ENCODE measurements around the gene RSRC1.
"Not testable (repeated sequence)": the region's sequence is repeated elsewhere in the genome, so short reads cannot be mapped to it uniquely, and the experiment has no call there.

RSRC1 gene

DNA sequence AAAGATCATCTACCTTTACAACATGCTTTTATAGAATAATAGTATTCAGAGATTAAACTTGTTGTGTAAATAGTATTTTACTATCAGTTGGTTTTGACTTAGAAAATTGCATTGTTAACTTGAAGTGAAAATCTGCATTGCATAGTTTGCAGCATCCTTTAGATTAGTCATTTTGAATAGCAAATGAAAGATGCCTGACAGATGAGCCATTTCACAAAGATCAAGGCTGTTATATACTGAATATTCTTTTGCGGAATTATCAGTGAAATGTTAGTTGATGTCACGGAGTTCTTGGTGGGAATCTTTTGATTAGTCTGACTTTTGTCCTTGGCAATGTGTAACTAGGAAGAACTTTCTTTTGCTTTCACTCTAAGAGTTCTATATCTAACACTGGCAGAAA is 24.5 kb downstream of the RSRC1 start:
- no peak for DNase-seq

DNA sequence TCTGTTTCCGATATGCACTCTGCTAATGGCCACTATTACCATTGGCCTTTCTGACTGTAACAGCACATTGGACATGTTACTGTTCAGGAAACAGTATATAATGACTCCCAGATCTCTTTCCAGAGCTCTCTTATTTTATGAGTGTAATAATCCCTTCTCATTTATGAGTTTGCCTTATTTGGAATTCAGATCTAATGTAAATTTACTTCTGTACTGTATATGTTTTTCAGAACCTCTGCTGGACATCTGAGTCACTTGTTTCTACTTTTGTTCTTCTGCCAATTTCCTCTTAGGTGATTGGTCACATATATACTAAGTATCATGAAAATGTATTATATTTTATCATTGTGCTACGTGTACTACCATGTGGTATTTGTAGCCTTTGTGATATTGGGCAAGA is 30.5 kb downstream of the RSRC1 start:
- DNase-seq = no peak

DNA sequence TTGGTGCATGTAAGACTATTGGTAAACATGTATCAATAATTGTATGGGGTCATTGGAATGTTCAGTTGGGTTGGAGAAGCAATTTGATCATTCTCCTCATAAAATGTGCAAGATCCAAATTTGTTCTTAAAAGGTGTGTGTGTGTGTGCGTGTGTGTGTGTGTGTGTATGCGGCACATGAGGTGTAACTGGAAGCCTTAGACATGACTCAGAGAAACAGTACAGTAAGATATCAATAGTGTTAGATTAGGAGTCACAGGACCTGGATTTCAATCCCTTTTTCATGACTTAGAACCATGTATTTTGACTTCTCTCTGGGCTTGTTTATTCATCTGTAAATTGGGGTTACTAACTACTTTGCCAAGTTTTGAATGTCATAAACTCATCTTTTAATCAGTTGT is 38.3 kb downstream of the RSRC1 start:
- no peak for DNase-seq

DNA sequence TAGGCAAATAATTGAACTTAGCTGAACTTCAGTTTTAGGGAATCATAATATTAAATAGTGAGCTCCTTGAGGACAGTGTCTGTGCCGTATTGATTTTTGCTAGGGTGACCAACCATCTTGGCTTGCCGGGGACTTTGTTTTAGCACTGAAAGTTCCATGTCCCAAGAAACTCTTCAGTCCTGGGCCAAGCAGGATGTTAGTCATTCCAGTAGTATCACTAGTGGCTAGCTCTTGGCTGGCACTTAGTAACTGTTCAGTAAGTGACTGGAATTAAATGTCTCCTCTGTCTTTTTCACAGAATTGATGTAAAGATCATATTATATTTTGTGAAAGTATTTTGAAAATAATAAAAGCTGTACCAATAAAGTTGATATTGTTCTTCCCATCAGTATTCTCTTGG is 42.3 kb downstream of the RSRC1 start:
- no peak for DNase-seq

DNA sequence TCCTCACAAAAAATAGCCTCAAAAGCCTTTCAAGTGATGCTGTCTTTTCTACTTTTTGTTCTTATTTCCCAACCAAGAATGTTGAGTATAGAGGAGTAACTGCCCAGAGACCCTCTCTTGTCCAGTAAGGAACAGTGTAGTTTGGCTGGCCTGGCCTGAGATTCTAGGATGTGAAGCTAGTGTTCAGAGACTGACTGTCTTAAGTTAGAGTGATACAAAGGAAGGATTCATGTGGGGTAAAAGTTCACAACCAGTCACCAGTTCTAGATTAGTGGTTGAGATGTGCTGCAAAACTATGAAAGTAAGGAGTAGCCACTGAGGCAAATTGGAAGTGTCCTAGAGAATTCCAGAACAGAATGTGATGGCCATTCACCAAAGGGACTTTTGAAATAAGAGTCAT is 49.1 kb downstream of the RSRC1 start:
- no peak for DNase-seq

DNA sequence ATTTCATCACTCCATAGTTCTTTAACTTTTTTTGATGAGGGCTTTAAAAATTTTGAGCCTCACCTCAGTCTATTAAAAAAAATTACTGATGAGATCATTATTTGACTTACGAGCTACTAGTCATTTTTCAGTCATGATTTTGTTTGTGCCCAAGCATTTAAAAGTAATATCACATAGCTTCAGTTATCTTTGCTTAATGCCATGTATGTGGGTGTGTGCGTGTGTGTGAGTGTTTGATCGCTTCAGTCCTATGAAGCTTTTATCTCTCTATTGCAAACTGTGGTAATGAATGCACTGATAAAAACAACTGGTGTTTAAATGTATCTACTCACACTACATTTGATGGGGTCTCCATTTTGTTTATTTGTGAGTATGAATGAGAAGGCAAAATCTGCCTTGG is 49.8 kb downstream of the RSRC1 start:
- DNase-seq = no peak

DNA sequence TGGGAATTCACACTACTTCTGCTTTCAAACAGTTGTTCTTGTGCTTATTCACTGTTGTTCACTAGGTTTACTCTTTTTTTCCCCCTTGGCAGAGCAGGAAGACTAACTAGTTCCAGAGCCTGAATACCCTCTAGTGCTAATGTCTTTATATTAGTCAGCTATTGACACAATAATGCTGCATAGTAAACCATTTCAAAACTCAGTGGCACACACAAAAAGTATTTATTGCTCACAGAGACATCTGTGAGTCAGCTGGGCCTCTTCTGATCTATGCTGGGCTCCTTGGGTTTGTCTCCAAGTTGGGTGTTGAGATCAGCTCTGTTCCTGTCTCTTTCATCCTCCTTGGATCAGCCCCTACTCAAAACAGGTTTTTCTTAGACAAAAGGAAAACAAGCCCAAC is 51.1 kb downstream of the RSRC1 start:
- DNase-seq = no peak

DNA sequence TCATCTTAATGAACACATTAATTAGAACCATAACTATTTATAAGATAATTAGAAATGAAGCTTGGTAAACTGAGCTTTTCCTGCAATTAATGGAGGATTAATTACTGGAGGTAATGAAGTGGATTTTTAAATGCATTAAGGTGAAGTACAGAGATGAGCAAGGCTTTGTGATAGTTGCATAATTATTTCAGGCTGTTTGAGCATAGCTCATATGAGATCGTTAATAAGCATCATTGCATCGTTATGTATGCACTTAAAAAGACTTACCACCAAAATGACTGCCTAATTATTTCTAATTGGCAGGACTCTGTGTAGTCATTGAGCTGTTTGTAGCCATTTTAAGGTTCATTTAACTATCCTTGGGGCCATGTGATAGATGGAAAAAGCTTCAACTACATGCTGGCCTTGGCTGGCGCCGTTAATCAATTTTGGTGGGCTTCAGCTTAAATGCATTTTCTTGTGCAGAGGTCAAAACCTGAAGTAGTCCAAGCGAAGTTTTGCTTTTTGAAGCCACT is 55.3 kb downstream of the RSRC1 start:
- DNase-seq = no peak

DNA sequence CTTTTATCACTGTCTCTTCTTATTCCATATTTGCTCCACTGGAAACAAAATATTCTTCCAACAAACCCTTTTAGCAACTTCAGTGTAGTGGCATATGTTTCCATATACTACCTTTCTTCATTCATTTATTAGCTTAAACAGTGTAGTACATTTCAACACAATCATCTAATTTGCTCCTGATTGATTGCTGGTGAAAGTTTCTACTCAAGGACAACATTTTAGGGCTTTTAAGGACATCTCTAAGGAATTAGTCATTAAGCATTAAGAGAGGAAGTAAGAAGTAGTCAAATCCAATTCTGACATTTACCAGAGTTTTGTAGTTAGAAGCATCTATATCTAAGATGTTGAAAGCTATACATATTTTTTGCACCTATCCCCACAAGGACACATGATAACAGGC is 55.8 kb downstream of the RSRC1 start:
- no peak for DNase-seq

DNA sequence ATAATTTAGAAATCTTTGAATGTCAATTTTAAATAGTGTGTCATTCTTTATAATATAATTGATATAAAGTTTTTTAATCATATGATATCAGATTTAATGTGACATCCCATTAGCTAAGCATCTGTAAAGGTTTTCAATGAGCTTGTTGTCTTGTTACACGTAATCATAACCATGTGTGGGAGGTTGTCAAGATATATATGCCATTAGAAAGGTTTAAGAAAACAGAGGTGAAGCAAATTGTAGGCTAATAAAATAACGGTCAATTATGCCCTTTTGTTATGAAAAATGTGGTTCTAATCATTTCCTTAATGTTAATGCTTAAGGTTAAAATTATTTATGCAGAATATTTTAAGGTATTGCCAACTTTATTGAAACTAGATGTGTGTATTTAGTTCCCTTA is 56.3 kb downstream of the RSRC1 start:
- DNase-seq = no peak

DNA sequence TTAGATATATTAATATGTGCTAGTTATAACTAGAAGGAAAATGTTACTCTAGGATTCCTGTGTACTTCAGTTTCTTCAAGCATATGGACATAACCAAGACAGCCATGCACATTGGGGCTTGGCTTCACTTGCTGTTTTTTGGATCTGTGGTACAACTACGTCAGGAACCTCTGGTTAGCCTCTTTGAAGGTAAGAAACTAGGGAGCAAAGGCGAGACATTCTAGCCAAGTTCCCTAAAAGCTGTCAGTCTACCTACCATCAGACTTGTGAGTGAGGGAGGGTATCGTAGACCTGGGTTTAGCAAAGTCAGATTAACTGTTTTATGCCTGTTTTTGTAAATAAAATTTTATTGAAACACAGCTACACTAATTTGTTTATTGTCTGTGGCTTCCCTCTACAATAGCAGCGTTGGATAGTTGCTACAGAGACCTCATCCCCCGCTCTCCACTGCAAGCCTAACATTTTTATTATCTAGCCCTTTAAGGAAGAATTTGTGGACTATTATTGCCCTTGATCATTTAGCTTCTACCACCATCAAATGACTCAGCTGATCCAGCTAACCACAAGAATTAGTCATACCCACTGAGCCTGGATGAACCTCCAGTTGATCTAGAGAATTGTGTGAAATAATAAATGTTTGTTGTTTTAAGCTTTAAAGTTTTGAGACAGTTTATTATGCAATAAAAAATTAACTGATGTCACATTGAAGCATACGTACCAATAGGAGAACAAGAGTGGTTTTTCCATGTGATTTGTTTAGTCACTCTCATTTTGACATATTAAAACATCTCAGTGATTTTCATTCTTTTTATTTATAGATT is 58.1 kb downstream of the RSRC1 start:
- peak; percentile 5 for DNase-seq

DNA sequence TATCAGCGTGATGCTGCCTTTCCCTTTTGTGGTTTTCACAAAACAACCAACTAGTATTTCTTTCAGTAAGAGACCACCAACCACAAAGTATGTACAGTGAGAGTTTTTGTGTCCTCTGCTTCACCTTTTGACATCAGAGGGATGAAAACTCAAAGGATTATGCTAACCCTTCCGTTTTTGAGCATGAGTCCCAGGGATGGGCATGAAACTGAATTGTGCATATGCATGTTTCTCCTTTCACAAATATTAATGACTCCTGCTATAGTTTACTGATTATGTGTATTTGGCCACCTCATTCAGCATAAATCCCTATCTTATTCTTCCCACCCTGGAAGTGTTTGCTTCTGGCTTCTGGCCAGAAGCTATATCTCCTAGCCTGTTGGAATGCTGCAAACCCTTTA is 59.2 kb downstream of the RSRC1 start:
- DNase-seq = no peak

DNA sequence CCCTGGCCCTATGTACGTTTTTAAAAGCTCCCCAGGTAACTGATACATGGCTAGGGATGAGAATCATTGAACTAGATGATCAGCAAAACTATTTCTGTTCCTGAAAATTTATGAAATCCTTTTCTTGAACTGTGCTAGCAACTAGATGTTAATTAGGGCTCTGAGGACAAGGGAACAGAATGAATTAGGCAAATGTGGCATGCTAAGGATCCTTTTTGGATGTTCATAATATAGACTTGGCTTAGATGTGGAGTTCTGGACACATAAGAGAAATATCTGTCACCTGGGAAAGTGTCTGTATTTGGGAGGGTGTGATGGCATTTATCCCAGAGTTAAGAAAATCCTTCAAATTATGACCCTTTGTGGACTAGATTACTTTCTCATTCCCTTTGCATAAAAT is 71.2 kb downstream of the RSRC1 start:
- DNase-seq = no peak

DNA sequence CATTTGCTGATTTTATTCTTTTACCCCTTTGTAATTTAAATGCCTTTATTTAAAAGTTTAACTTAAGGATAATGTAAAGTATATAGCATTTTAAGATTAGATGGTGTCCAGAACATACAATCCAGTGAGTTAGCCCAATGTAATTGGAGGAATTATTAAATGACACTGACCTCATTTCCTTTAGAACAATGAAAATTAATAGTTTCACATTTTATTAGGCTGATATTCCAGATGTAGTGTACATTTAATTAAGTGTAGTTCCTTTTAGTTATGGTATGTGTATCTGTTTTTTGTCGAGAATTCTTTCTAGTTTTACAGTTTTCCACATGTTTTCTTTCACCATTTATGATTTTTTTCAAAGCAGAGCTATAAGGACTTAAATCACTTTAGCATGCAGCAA is 75.8 kb downstream of the RSRC1 start:
- DNase-seq = no peak

DNA sequence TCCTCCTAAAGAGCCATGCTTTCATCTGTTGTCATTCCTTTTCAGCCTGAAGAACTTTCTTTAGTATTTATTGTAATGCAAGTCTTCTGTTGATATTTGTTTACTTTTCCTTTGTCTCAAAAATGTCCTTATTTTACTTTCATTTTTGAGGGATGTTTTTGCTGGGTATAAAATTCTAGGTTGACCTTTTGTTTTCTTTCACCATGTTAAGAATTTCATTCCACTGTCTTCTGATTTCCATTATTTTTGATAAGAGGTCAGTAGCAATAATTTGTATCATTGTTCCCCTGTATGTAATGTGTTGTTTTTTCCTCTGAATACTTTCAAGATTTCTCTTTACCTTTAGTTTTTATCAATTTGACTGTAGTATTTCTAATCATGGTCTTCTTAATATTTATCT is 91.1 kb downstream of the RSRC1 start:
- no peak for DNase-seq

DNA sequence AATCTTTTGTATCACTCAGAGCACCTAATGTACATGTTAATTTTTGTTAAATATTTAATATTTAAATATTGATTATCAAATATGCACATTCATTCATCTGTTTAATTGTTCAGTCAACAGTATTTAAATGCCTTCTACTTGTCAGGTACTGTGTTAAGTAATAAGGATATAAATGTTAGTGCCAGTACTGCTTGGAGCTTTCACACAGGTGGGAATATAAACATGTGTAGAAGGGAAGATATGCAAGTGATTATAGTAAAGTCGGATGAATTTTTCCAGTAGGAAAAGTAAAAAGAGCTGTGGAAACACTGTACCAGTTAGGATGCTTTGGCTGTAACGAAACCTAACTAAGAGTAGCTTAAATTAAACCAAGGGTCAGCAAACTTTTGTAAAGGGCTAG is 95.4 kb downstream of the RSRC1 start:
- no peak for DNase-seq

DNA sequence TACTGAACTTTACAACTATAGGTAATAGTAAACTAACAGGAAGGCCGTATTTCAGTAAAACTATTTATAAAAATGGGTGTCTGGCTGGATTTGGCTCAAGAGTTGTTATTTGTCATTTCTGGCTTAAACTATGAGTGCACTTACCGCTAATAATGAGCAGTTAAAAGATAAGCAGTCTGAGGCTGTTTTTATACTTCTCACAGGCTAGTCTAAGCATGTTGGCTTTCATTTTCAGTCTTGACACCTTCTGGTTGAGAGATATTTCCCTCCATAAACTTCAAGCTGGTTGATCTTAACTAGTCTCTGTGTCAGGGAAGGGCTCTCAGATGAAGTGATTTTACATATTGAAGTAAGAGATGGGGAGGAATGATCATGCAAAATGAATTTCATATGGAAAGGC is 96.1 kb downstream of the RSRC1 start:
- no peak for DNase-seq

DNA sequence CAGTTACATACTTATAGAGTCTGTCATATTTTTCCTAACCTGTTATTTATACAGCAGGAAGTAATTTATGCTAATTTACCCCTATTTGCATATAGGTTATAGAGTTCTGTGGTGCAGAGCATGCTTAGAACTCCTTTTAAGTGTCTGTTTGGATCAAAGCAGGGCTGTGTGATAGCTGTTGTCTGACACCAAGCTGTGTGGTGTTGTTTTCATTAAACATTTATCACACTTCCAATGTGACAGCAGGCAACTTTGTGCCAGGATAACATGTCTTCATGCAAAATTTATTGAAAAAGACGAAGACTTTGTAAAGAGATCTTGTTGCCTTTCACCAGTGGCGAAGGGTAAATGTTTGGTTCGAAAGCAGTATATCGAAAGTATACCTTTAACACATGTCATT is 100.2 kb downstream of the RSRC1 start:
- no peak for DNase-seq

DNA sequence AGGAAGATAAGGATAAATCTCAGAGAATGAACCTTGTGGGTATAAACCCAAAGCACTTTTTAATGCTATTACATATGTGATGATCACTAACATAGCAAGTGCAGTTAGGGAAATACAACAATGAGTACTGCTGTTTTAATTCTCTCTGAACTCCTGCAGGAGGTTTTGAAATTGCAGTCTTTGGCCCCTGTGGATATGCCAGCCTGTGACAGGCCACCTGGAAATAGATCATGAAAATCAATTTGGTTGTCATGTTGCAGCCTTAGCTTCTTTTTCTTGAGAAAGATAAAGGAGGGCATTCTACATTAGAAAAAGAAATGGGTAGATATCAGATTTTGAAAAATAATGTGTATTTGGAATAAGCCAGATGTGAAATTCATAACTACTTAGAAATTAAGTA is 103.6 kb downstream of the RSRC1 start:
- no peak for DNase-seq

DNA sequence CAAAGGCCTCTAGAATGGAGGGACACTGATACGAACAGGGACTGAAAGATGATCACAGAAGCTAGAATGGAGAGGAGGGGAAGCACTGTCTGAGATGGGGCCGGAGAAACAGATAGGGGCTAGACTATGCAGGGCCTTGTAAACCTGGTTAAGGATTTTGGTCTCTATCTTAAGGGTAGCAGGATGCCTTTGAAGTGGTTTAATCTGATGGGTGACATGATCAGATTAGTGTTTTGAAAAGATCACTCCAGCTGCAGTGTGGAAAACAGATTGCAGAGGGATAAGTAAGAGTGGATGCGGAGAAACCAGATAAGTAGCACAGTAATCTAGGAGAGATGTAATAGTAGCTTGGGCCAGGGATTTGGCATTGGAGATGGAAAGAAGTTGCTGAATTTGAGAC is 108.1 kb downstream of the RSRC1 start:
- no peak for DNase-seq

DNA sequence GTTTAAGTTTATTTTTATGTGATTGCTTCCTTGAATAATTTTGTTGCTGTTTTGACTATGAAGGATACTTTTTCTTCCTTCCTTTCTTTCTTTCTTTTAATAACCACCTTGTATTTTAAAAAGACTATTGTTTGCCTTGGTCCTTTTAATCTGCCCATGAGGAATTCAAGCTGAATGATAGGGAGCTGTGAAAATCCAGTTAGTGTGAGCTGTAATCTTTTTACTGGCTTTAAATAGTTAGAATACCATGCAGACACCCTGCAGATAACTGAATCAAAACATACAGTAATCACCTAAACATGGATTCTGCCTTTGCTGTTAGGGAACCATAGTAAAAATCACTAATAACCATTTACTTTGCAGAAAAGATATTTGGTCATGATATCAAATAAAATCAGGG is 110.7 kb downstream of the RSRC1 start:
- no peak for DNase-seq

DNA sequence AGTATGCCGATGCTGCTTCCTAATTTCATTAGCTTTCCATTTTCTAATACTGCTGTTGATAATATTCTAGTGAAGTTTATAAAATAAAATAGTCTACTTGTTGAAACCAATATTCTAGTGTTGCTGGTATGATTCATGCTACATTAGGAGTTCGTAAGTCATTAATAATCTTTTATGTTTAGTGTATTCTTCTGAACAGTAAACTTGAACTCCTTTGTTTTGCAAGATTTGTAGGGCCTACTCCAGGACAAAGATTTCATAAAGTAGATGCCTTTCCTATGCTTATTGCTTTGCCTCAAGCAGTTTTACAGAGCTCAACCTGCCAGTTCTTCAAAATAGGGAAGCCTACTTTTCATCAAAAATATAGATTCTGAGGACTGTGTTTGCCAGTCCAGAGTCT is 111.5 kb downstream of the RSRC1 start:
- no peak for DNase-seq

DNA sequence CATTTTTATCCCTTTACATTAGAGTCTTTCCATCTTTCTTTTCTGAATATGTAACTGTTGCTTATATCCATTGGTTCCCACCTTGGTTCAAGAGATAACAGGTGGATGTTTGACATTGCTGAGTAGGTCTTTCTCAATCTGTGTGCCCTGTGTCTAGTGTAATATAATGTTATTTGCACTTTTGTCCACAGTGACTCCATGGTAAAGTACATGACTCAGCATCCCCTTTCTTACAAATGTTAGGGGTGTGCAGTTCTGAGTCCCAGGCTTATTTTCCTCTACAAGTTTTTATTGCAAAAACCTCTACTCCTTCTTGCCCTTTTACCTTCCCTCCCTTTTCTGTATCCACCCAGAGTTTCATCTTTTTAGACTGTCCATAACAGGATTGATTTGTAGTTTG is 116.5 kb downstream of the RSRC1 start:
- DNase-seq = no peak

DNA sequence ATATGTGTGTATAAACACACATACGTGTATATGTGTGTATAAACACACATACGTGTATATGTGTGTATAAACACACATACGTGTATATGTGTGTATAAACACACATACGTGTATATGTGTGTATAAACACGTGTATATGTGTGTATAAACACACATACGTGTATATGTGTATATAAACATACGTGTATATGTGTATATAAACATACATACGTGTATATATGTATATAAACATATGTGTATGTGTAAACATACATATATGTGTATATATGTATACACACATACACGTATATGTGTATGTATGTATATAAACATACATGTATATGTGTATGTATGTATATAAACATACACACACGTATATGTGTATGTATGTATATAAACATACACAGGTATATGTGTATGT is 119.1 kb downstream of the RSRC1 start:
- not testable (repeated sequence) for DNase-seq

DNA sequence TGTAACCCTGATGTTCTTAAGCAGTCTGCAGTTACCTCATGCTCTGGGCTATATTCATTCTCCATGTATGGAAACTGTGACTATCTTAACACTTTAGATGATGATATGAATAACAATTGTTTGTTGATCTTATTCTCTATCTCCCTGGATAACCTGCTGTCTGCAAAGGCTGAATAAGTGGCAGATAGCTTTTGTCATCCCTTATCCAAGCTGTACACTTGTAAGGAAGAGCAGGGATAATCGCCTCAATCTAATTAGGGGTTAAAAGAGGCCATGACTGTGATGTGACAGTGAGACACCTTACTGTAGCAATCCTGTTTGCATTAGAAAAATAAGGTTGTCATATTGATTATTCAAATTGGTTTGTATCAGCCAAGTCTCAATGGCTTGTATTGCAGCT is 123.9 kb downstream of the RSRC1 start:
- DNase-seq = no peak

All from CD4-positive, alpha-beta T cell treated with Interleukin-17A for 1 hour (primary cell).